C4-2B (cell line): ENCODE data around the gene SETD2.

Experiments
- ZFX ChIP-seq: fragments of 450-650 bp; IDR thresholded peaks from 2 replicates; pipeline ENCODE4 v1.6.1; 2017
- TF ChIP-seq, protein P1 (sequence below): fragments of 450-650 bp; conservative IDR thresholded peaks from 2 replicates; pipeline ENCODE4 v1.5.1; 2017; ENCODE audit warnings: mild to moderate bottlenecking

DNA sequence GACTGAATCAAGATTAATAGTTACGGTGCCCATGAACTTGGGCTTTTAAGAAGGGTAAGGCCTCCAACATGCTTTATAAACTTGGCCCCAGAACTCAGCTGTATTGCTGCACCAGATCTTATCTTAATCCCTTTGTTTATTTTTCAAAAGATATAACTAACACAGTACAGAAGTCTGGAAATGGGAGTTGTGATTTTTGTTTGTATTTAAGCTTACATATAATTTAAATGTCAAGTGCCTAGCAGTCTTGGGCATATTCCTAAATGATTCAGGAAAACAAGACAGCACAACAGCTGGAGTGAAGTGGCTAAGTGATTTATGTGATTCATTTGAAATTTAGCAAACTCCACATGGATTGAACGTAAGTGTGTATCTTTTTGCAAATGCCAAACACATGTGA, 128.3 kb downstream of the SETD2 start:
- TF ChIP-seq, protein P1, sequence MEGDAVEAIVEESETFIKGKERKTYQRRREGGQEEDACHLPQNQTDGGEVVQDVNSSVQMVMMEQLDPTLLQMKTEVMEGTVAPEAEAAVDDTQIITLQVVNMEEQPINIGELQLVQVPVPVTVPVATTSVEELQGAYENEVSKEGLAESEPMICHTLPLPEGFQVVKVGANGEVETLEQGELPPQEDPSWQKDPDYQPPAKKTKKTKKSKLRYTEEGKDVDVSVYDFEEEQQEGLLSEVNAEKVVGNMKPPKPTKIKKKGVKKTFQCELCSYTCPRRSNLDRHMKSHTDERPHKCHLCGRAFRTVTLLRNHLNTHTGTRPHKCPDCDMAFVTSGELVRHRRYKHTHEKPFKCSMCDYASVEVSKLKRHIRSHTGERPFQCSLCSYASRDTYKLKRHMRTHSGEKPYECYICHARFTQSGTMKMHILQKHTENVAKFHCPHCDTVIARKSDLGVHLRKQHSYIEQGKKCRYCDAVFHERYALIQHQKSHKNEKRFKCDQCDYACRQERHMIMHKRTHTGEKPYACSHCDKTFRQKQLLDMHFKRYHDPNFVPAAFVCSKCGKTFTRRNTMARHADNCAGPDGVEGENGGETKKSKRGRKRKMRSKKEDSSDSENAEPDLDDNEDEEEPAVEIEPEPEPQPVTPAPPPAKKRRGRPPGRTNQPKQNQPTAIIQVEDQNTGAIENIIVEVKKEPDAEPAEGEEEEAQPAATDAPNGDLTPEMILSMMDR = no peak
- TF ChIP-seq ZFX = no peak
